ENCODE measurements around the gene ROBO2.
A peak's percentile ranks its signal among the peaks of the same experiment; 100 is the strongest.

The ROBO2 gene

DNA sequence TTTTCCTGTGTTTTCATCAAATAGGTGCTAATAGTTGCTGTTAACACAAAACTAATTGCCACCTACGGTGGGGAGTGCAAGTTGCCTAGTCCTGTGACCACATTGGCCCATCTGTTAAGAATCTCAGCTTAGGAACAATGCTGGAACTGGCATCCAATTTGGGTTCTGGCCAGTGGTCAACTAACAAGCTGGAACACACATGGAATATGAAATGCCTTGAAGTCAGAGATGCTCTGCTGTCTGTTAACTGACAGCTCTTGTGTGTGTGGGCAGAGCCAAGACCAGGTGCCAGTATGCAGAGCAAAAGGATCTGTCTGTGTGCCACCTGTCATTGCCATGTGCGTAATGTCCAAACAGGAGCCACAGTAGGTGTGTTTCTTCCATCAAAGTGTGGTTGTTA lies 460.8 kb downstream of the ROBO2 start:
- Histone ChIP-seq H3K4me1 (no peaks in the 10 kb centered on the region), H3K27me3 (no peaks in the 10 kb centered on the region), H3K4me3 (ENCODE audit: low read depth, low read length) (no peak overlapping the region), H3K36me3 (no peaks in the 10 kb centered on the region), H3K9me3 (no peaks in the 10 kb centered on the region)
- no peak for TF ChIP-seq CTCF (IDR thresholded peaks at IDR 0.05; ENCODE audit: low read depth, low read length)
- no peak for DNase-seq

DNA sequence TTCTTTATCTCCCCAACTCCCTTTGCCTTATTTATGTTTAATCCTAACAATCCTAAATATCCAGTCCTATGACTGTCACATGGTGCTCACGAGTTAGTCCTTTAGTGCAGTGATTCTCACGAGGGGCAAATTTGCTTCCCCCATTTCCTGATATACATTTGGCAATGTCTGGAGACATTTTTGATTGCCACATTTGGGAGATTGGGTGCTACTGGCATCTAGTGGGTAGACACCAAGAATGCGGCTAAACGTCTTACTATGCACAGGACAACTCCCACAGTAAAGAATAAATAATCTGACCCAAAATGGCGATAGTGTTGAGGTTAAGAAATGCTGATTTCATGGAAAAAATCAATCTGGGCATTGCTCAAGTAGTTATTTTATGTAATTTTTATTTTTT lies 466.5 kb downstream of the ROBO2 start:
- Histone ChIP-seq H3K36me3 (no peaks in the 10 kb centered on the region), H3K4me1 (no peaks in the 10 kb centered on the region), H3K27me3 (no peaks in the 10 kb centered on the region), H3K4me3 (ENCODE audit: low read depth, low read length) (no peak overlapping the region), H3K9me3 (no peaks in the 10 kb centered on the region)
- peak; percentile 51 for TF ChIP-seq CTCF (IDR thresholded peaks at IDR 0.05; ENCODE audit: low read depth, low read length)
- no peak for DNase-seq

GRCh38 chr3:77513542-77513941 lies 473.6 kb downstream of the ROBO2 start:
- Histone ChIP-seq H3K27me3 (no peaks in the 10 kb centered on the region), H3K9me3 (no peaks in the 10 kb centered on the region), H3K4me3 (ENCODE audit: low read depth, low read length) (no peak overlapping the region), H3K36me3 (no peaks in the 10 kb centered on the region), H3K4me1 (no peaks in the 10 kb centered on the region)
- TF ChIP-seq CTCF (IDR thresholded peaks at IDR 0.05; ENCODE audit: low read depth, low read length): no peak
- DNase-seq: peak; percentile 20

DNA sequence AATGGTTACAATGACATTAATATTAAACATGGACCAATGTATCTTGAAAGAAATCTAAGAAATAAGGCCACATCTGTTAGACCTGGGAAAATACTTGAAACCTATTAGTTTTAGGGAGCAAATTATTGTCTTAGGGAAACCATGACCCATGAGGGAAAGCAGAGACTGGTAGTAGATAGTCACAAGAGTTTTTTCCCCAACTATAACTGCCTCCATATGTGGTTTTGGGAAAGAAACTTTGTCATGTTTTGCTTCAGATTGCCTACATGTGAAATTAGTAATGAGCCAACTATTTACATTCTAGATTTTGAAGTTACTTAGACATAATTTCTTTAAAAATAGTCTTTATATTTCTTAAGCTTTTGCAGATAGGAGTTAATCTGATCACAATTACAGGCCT lies 474.9 kb downstream of the ROBO2 start:
- Histone ChIP-seq H3K36me3 (no peaks in the 10 kb centered on the region), H3K27me3 (no peaks in the 10 kb centered on the region), H3K4me3 (ENCODE audit: low read depth, low read length) (no peak overlapping the region), H3K4me1 (no peaks in the 10 kb centered on the region), H3K9me3 (no peaks in the 10 kb centered on the region)
- no peak for TF ChIP-seq CTCF (IDR thresholded peaks at IDR 0.05; ENCODE audit: low read depth, low read length)
- DNase-seq: no peak

DNA sequence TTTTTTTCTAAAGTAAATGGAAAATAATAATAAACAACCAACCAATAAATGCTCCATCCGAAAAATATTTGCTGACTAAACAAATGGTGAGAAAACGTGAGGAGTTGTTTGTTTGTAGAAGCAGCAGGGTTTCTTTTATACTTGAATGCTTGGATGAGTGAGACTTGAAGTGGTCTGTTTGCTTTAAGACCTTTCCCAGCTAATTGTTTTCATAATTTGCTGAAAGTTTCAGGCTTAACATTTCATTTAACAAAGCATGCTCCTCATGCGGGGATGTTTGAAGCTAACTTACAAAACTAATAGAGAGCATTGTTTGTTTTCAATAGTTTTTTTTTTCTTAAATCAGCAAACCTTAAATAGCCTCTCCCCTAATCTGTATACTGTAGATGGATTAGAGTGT lies 484.6 kb downstream of the ROBO2 start:
- peaks cover 7% of the 10 kb centered on the region for H3K4me1 ChIP-seq
- no peak for DNase-seq
- no peak overlapping the region for H3K4me3 ChIP-seq (ENCODE audit: low read depth, low read length)
- no peak for TF ChIP-seq CTCF (IDR thresholded peaks at IDR 0.05; ENCODE audit: low read depth, low read length)
- no peaks in the 10 kb centered on the region for H3K9me3 ChIP-seq
- no peaks in the 10 kb centered on the region for H3K27me3 ChIP-seq
- no peaks in the 10 kb centered on the region for H3K36me3 ChIP-seq

DNA sequence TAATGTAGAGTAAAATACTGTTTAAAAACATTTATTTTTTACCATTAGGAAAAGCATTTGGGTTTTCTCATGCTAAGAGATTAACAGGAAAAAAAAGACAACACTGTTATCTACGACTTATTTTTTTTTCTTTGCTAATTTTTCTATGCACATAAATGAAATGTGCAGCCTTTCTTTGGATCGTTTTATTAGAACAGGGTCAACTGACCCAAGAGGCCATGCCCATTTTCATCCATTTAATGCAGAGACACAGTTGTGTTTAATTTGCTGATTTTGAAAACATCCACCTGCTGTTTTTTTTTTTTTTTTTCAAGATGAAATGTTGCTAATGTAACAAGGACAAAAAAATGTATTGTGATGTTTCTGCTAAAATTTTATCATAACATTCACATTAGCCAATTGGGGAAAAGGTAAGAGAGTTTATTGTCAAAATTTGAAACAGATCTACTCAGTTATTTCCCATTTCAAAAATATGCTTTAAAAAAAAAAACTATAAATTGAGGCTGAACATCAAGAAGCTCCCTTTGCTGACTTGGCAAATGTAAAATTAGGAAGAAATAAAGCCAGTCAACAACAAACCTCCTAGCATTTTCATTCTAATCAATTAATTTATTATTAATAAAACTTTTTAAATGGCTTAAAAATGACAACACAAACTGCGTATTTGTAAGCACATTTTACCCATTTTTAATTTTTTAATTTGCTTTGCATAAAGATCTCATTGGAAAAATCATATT lies 485.2 kb downstream of the ROBO2 start:
- DNase-seq: no peak
- H3K4me3 ChIP-seq (ENCODE audit: low read depth, low read length): no peak overlapping the region
- H3K9me3 ChIP-seq: no peaks in the 10 kb centered on the region
- no peak for TF ChIP-seq CTCF (IDR thresholded peaks at IDR 0.05; ENCODE audit: low read depth, low read length)
- H3K27me3 ChIP-seq: no peaks in the 10 kb centered on the region
- H3K4me1 ChIP-seq: peaks cover 7% of the 10 kb centered on the region
- no peaks in the 10 kb centered on the region for H3K36me3 ChIP-seq
